Breast epithelium (tissue), 4 donors: ENCODE results near the gene RNF128. TPM values are rescaled to one million over a fixed set of nuclear protein-coding genes. Genes with fewer than 3 reads are reported as not detected.

ENCODE experiments used
- DNase-seq, 2 donors: peaks; one replicate each; pipeline ENCODE4 v3.0.0-alpha.2; 2019; ENCODE audit warnings: low spot score in 2 of 2
- H3K27ac ChIP-seq, 2 donors: fragments of 200-600 bp; sonication (generic) in 1 of 2; one replicate each; pipeline ENCODE4 v1.5.1; 2016 to 2019; ENCODE audit warnings: mild to moderate bottlenecking in 1 of 2
- H3K27me3 ChIP-seq, 2 donors: fragments of 200-600 bp; sonication (generic) in 1 of 2; one replicate each; pipeline versions ENCODE4 v1.5.1 to v1.6.0; 2017 to 2019; ENCODE audit warnings: control low read depth in 1 of 2, mild to moderate bottlenecking in 1 of 2
- H3K36me3 ChIP-seq: fragments of 200-600 bp; one replicate; pipeline ENCODE4 v1.5.1; 2019
- H3K4me1 ChIP-seq, 2 donors: fragments of 200-600 bp; sonication (generic); one replicate each; pipeline ENCODE4 v1.5.1; 2016 to 2019; ENCODE audit warnings: control low read depth in 1 of 2
- H3K4me3 ChIP-seq, 3 donors: fragments of 200-600 bp; sonication (generic); 1 replicate in 2 of 3; 2 replicates in 1 of 3; pipeline ENCODE4 v1.5.1; 2016 to 2019; ENCODE audit warnings: mild to moderate bottlenecking in 3 of 3, moderate library complexity in 2 of 3
- H3K9me3 ChIP-seq, 2 donors: fragments of 200-600 bp; sonication (generic) in 1 of 2; one replicate each; pipeline ENCODE4 v1.5.1; 2016 to 2019; ENCODE audit warnings: control low read depth in 1 of 2
- POLR2A ChIP-seq: fragments of 450-650 bp; IDR thresholded peaks from one replicate; pipeline ENCODE4 v1.6.1; 2016; ENCODE audit warnings: antibody characterized with exemption, mild to moderate bottlenecking, moderate library complexity
- POLR2AphosphoS5 ChIP-seq, 3 donors: sonication (generic); formaldehyde crosslinking; IDR thresholded peaks; one replicate each; pipeline ENCODE4 v1.6.1; 2017; ENCODE audit warnings: antibody characterized with exemption in 3 of 3
- intact Hi-C: fragments of 100-400 bp; cut with DNase I; formaldehyde crosslinking; loops from one replicate; pipeline ENCODE4 v1.15.1; 2023; ENCODE audit warnings: low total_unique reads
- total RNA-seq, 3 donors: library from RNA; depleted of rRNA; stranded (reverse); fragments of >200 nt; gene quantifications; one replicate each; pipeline ENCODE4 v1.1.0, GENCODE V29; 2016
- TF ChIP-seq, protein P1 (sequence below), 3 donors: fragments of 450-650 bp; IDR thresholded peaks; one replicate each; pipeline ENCODE4 v1.5.1; 2016 to 2017; ENCODE audit warnings: antibody characterized with exemption in 3 of 3, mild to moderate bottlenecking in 3 of 3, moderate library complexity in 3 of 3

Gene RNF128
- total RNA-seq, 3 donors from 2014 or later: 1.1 to 17.1 (median 3.9) TPM

DNA sequence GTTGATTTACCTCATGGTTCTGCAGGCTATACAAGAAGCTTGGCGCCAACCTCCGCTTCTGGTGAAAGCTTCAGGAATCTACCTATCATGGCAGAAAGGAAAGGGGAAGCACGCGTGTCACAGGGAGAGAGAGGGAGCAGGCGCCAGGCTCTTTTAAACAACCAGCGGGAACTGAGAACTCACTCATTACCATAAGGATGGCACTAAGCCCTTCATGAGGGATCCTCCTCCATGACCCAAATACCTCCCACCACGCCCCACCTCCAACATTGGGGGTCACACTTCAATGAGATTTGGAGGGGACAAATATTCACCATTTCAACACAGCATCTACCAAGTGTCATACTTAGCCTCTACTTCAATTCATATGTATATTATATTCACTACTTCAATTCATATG is 57.2 kb downstream of the RNF128 start:
- Histone ChIP-seq H3K27ac (no peak overlapping the region), H3K4me3 (no peak overlapping the region), H3K9me3 (no peaks in the 10 kb centered on the region), H3K36me3 (no peaks in the 10 kb centered on the region), H3K4me1 (no peaks in the 10 kb centered on the region), H3K27me3 (peaks cover 0 to 58% of the 10 kb centered on the region in 2 donors)
- no peak for DNase-seq
- intact Hi-C loops: no loop called here
- no peak for TF ChIP-seq POLR2AphosphoS5 (IDR thresholded peaks at IDR 0.05)
- TF ChIP-seq, protein P1, sequence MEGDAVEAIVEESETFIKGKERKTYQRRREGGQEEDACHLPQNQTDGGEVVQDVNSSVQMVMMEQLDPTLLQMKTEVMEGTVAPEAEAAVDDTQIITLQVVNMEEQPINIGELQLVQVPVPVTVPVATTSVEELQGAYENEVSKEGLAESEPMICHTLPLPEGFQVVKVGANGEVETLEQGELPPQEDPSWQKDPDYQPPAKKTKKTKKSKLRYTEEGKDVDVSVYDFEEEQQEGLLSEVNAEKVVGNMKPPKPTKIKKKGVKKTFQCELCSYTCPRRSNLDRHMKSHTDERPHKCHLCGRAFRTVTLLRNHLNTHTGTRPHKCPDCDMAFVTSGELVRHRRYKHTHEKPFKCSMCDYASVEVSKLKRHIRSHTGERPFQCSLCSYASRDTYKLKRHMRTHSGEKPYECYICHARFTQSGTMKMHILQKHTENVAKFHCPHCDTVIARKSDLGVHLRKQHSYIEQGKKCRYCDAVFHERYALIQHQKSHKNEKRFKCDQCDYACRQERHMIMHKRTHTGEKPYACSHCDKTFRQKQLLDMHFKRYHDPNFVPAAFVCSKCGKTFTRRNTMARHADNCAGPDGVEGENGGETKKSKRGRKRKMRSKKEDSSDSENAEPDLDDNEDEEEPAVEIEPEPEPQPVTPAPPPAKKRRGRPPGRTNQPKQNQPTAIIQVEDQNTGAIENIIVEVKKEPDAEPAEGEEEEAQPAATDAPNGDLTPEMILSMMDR (IDR thresholded peaks at IDR 0.05): no peak
- TF ChIP-seq POLR2A: no peak

DNA sequence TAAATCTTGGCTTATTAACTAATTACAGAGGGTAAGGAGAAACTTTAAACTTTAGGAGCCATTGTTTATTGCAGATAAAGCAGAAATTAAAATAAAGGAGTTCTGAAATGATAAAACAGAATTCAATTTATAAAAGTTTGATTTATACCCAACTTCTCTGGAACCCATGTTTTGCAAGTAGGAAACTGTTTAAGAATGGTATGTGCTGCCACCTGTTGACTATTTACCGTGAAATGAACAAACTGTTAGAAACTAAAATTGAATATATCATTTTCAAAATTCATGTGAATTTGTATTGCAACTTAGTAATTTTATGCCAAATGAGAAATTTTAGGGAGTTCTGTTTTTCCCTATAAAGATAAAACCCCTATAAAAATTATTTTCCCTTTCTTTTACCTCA is 65.0 kb downstream of the RNF128 start:
- no peak for DNase-seq

GRCh38 chrX:106802063-106802387 is 75.5 kb downstream of the RNF128 start:
- no peaks in the 10 kb centered on the region for H3K4me1 ChIP-seq
- H3K36me3 ChIP-seq: no peaks in the 10 kb centered on the region
- H3K27ac ChIP-seq: no peak overlapping the region
- TF ChIP-seq POLR2A (no peak), POLR2AphosphoS5 (IDR thresholded peaks at IDR 0.05) (no peak)
- TF ChIP-seq, protein P1 (IDR thresholded peaks at IDR 0.05): no peak
- H3K4me3 ChIP-seq: peak overlapping the region; percentile 58 to 76 (median 63)
- peaks cover 0 to 34% of the 10 kb centered on the region in 2 donors for H3K27me3 ChIP-seq
- no peak for DNase-seq
- H3K9me3 ChIP-seq: no peaks in the 10 kb centered on the region
- intact Hi-C loops: no loop called here

More for the DNA sequence above, 65.0 kb downstream of the RNF128 start:
- Histone ChIP-seq H3K4me1 (no peaks in the 10 kb centered on the region), H3K9me3 (no peaks in the 10 kb centered on the region), H3K27ac (no peak overlapping the region), H3K27me3 (peaks cover 0 to 11% of the 10 kb centered on the region in 2 donors), H3K36me3 (no peaks in the 10 kb centered on the region), H3K4me3 (no peak overlapping the region)
- intact Hi-C loops: no loop called here
- TF ChIP-seq POLR2AphosphoS5 (IDR thresholded peaks at IDR 0.05) (no peak), POLR2A (no peak)
- TF ChIP-seq, protein P1 (IDR thresholded peaks at IDR 0.05): no peak

- peaks cover 0 to 34% of the 10 kb centered on the region in 2 donors for H3K27me3 ChIP-seq
- H3K27ac ChIP-seq: peak within 1 kb of the TSS; percentile 69 to 83
- DNase-seq: peak; percentile 62 to 78
- intact Hi-C loops: no loop called here
- TF ChIP-seq, protein P1 (IDR thresholded peaks at IDR 0.05): no peak
- TF ChIP-seq POLR2A: no peak
- TF ChIP-seq POLR2AphosphoS5 (IDR thresholded peaks at IDR 0.05): peak in 2 of 3 donors; percentile 13 to 56
- no peaks in the 10 kb centered on the region for H3K9me3 ChIP-seq
- peak within 1 kb of the TSS; percentile 58 to 76 (median 63) for H3K4me3 ChIP-seq
- no peaks in the 10 kb centered on the region for H3K4me1 ChIP-seq
- no peaks in the 10 kb centered on the region for H3K36me3 ChIP-seq
Measured at GRCh38 chrX:106802388-106803275, 76.1 kb downstream of the RNF128 start, which contains the start of gene TBC1D8B. TSS of gene TBC1D8B (plus strand) at chrX:106802673. CDS start at chrX:106802854, 181 bp downstream.
